NT2/D1 (cell line): ENCODE measurements around the gene CLMP.

Source experiments
- DNase-seq: peaks from one replicate; pipeline ENCODE4 v3.0.0-alpha.2; 2011; ENCODE audit warnings: low read depth, low spot score
- H3K27me3 ChIP-seq: 2 replicates; pipeline ENCODE4 v1.6.0; 2011; ENCODE audit warnings: mild to moderate bottlenecking; ENCODE audit not compliant: insufficient read length, insufficient read depth
- H3K36me3 ChIP-seq: 2 replicates; pipeline ENCODE4 v1.6.1; 2011; ENCODE audit warnings: mild to moderate bottlenecking, low read length, mixed read lengths; ENCODE audit not compliant: insufficient read depth, insufficient read length
- H3K4me1 ChIP-seq: 2 replicates; pipeline ENCODE4 v1.5.1; 2011; ENCODE audit not compliant: insufficient read depth, insufficient read length
- H3K4me3 ChIP-seq: 2 replicates; pipeline ENCODE4 v1.5.1; 2011; ENCODE audit warnings: low read depth; ENCODE audit not compliant: insufficient read length
- H3K9ac ChIP-seq: 2 replicates; pipeline ENCODE4 v1.6.0; 2011; ENCODE audit warnings: low read depth; ENCODE audit not compliant: insufficient read length
- H3K9me3 ChIP-seq: 2 replicates; pipeline ENCODE4 v1.5.1; 2011; ENCODE audit warnings: mild to moderate bottlenecking, low read length; ENCODE audit not compliant: insufficient read depth
- SUZ12 ChIP-seq: IDR thresholded peaks from 2 replicates; pipeline ENCODE4 v1.6.1; 2011; ENCODE audit not compliant: insufficient read length, insufficient read depth; ENCODE audit errors: extremely low read depth
- YY1 ChIP-seq: IDR thresholded peaks from 2 replicates; pipeline ENCODE4 v1.6.1; 2011; ENCODE audit not compliant: insufficient read length, insufficient read depth
- ZNF274 ChIP-seq: IDR thresholded peaks from 2 replicates; pipeline ENCODE4 v1.6.1; 2011; ENCODE audit warnings: mild to moderate bottlenecking, low read depth, low read length

CLMP gene

DNA sequence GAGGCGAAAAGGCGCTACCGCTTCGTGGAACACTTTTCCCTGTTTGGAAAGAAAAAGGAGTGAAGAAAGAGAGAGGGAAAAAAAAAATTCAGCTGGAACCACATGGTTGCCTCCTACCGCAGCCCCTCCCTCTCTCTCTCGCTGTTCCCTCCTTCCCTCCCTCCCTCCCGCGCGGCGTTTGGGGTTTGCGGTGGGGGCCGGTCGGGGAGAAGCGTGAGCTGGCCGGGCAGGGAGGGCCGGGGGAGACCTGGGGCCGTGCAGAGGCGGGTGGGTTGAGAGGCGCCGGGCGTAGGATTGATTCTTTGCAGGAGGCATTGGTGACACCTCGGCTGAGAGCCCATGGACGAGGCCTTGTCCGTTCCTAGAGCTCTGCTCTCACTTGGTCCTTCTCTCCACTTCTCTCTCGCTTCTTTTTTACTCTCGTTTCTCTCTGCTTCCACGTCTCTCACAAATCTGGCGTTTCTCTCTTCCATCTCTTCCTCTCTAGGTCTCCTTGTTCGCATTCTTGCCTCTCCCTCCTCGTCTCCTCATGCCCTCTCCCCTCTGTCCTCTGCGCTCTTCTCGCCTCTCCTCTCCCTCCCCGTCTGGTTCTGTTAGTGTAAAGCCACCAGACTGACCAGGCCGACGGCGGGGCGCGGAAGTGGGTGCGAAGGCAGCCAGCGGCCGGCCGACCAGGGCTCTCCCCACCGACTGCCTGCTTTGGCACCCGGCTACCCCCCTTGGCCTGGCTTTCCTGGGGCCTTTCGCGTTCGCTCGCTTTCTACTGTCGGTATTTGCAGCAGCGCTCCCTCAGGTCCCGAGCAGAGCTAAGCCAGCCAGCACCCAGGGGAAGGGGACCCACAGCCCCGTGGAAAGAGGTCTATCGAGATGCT is at the start of gene CLMP:
CLMP (minus strand) TSS at position 61 of the 872 bp plus-strand sequence. CDS start 308 bp downstream, outside the sequence.
- Histone ChIP-seq H3K4me1 (peaks cover 5% of the 10 kb centered on the region), H3K9me3 (no peaks in the 10 kb centered on the region), H3K36me3 (peaks cover 25% of the 10 kb centered on the region), H3K4me3 (peak within 1 kb of the TSS; percentile 70), H3K27me3 (no peaks in the 10 kb centered on the region), H3K9ac (peak within 1 kb of the TSS; percentile 88)
- no peak for DNase-seq
- TF ChIP-seq ZNF274 (no peak), YY1 (no peak), SUZ12 (no peak)

- H3K4me3 ChIP-seq = no peak overlapping the region
- H3K36me3 ChIP-seq = no peaks in the 10 kb centered on the region
- DNase-seq = no peak
- no peak overlapping the region for H3K9ac ChIP-seq
- H3K4me1 ChIP-seq = no peaks in the 10 kb centered on the region
- no peaks in the 10 kb centered on the region for H3K9me3 ChIP-seq
- TF ChIP-seq ZNF274 = no peak
- H3K27me3 ChIP-seq = no peaks in the 10 kb centered on the region
Measured at GRCh38 chr11:123241874-123242543, 47.0 kb upstream of the CLMP start.

DNA sequence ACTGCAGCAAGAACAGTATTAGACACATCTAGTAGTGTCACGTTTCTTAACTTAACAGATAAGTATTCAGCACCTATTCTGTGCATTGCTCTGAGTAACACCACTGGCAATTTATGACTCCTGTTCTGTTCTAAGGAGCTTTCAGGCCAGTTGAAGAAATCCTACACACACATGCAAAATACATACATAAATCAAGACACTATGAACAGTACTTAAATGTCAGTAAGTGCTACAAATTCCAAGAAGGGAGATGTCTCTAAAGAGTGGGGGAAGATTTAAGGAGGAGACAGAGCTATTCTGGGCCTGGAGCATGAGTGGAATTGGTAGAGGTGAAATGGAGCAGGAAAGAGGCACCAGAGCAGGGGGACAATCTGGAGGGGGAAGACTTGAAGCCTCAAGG is 46.2 kb upstream of the CLMP start:
- no peak for DNase-seq
- no peaks in the 10 kb centered on the region for H3K36me3 ChIP-seq
- no peak overlapping the region for H3K4me3 ChIP-seq
- TF ChIP-seq SUZ12 (no peak), YY1 (no peak), ZNF274 (no peak)
- no peaks in the 10 kb centered on the region for H3K9me3 ChIP-seq
- H3K27me3 ChIP-seq = no peaks in the 10 kb centered on the region
- H3K9ac ChIP-seq = no peak overlapping the region
- no peaks in the 10 kb centered on the region for H3K4me1 ChIP-seq

DNA sequence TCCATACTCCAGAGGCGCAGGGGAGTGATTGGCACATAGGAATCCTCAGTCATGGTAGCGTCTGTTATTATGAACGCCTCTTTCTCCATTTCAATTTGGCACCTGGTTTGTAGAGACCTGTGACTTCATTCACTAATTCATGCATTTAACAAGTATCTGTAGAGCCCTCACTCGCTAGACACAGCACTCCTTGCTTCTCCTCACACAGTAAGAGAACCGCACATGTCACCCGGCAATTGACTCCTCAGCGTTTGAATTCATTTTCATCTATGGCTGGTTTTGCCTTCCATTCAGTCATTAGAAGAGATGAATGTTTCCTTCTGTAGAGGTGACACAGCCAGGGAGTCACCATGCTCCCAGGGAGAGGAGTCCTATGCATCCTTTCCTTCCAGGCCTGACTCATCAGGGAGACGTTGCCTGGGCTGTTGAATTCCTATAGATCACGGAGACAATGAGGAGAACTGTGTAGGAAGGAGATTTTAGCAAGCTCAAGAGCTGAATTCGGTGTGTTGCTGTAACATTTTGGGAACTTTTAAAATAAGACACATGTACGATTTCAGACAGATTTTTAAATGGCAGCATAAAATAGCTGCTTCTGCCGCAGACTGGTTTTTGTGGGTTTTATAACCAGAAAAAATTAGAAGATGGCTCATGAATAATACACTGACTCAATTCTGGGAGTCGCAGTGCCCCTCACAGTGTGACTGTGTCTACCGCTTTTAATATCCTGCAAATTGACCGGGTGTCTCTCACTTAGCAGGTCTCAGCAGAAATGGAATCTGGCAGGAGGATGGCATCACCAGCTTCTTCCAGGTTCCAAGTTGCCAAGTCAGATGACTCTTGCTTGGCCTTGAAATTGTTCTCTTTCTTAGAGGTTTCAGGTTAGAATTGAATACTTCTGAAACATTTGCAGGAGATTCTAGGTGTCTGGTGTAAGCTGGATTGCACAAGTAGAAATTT is 44.4 kb upstream of the CLMP start:
- H3K4me1 ChIP-seq = no peaks in the 10 kb centered on the region
- TF ChIP-seq SUZ12 (no peak), ZNF274 (no peak), YY1 (no peak)
- H3K27me3 ChIP-seq = no peaks in the 10 kb centered on the region
- H3K9ac ChIP-seq = no peak overlapping the region
- DNase-seq = no peak
- H3K9me3 ChIP-seq = no peaks in the 10 kb centered on the region
- H3K4me3 ChIP-seq = no peak overlapping the region
- H3K36me3 ChIP-seq = no peaks in the 10 kb centered on the region

GRCh38 chr11:123238297-123238696 is 43.2 kb upstream of the CLMP start:
- no peak overlapping the region for H3K9ac ChIP-seq
- H3K9me3 ChIP-seq = no peaks in the 10 kb centered on the region
- TF ChIP-seq YY1 (no peak), ZNF274 (no peak), SUZ12 (no peak)
- H3K4me3 ChIP-seq = no peak overlapping the region
- H3K4me1 ChIP-seq = no peaks in the 10 kb centered on the region
- DNase-seq = no peak
- H3K27me3 ChIP-seq = no peaks in the 10 kb centered on the region
- H3K36me3 ChIP-seq = no peaks in the 10 kb centered on the region

DNA sequence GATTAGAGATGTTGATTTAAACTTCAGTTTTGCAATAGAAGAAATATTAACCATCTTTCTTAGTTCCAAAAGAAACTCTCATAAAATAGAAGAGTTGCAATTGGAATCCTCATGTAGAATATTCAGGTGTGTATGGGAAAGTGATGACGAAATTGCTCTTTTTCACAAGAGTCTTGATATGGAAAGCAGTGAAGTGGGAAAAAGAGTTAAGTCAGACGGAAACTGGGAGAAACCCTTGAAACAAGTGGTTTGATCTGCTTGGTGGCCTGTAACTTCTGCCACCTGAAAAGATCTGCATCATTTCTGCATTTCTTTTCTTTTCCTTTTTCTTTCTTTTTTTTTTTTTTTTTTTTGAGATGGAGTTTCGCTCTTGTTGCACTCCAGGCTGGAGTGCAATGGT is 41.8 kb upstream of the CLMP start:
- DNase-seq = no peak
- H3K4me3 ChIP-seq = no peak overlapping the region
- H3K9ac ChIP-seq = no peak overlapping the region
- H3K36me3 ChIP-seq = no peaks in the 10 kb centered on the region
- no peaks in the 10 kb centered on the region for H3K27me3 ChIP-seq
- H3K4me1 ChIP-seq = no peaks in the 10 kb centered on the region
- TF ChIP-seq ZNF274 = no peak
- TF ChIP-seq YY1 = no peak
- TF ChIP-seq SUZ12 = no peak
- H3K9me3 ChIP-seq = no peaks in the 10 kb centered on the region

GRCh38 chr11:123235656-123236261 is 40.7 kb upstream of the CLMP start:
- Histone ChIP-seq H3K9ac (no peak overlapping the region), H3K36me3 (no peaks in the 10 kb centered on the region), H3K9me3 (no peaks in the 10 kb centered on the region), H3K27me3 (no peaks in the 10 kb centered on the region), H3K4me3 (no peak overlapping the region), H3K4me1 (no peaks in the 10 kb centered on the region)
- DNase-seq = no peak
- no peak for TF ChIP-seq SUZ12
